ENCODE data around the gene ABCD3.
"Not testable (repeated sequence)": the region's sequence is repeated elsewhere in the genome, so short reads cannot be mapped to it uniquely, and the experiment has no call there.

Gene ABCD3

GRCh38 chr1:94543893-94544635 lies 125.9 kb downstream of the ABCD3 start:
- no peak for FAIRE-seq

GRCh38 chr1:94544706-94545490 lies 126.7 kb downstream of the ABCD3 start:
- no peak for DNase-seq (ENCODE audit: insufficient read length, low spot score)
- no peak for FAIRE-seq

More at GRCh38 chr1:94543893-94544635, 125.9 kb downstream of the ABCD3 start:
- DNase-seq (ENCODE audit: insufficient read length, low spot score), result no peak

GRCh38 chr1:94549706-94550105 lies 131.5 kb downstream of the ABCD3 start:
- DNase-seq (ENCODE audit: insufficient read length, low spot score) (no peak), FAIRE-seq (no peak)

- no peak for FAIRE-seq
- DNase-seq (ENCODE audit: insufficient read length, low spot score), result no peak
Observed at GRCh38 chr1:94550396-94550795, 132.2 kb downstream of the ABCD3 start.

- FAIRE-seq (no peak), DNase-seq (ENCODE audit: insufficient read length, low spot score) (no peak)
Observed at GRCh38 chr1:94550800-94551241, 132.6 kb downstream of the ABCD3 start.

GRCh38 chr1:94551449-94551848 lies 133.3 kb downstream of the ABCD3 start:
- no peak for FAIRE-seq
- no peak for DNase-seq (ENCODE audit: insufficient read length, low spot score)

GRCh38 chr1:94552071-94552586 lies 133.9 kb downstream of the ABCD3 start:
- DNase-seq (ENCODE audit: insufficient read length, low spot score) (no peak), FAIRE-seq (no peak)

- DNase-seq (ENCODE audit: insufficient read length, low spot score) (no peak), FAIRE-seq (no peak)
Observed at GRCh38 chr1:94553323-94553730, 135.1 kb downstream of the ABCD3 start.

- DNase-seq (ENCODE audit: insufficient read length, low spot score), result no peak
- no peak for FAIRE-seq
Observed at GRCh38 chr1:94553931-94554330, 135.7 kb downstream of the ABCD3 start.

GRCh38 chr1:94554580-94554979 lies 136.4 kb downstream of the ABCD3 start:
- FAIRE-seq, result no peak
- no peak for DNase-seq (ENCODE audit: insufficient read length, low spot score)

- no peak for DNase-seq (ENCODE audit: insufficient read length, low spot score)
- FAIRE-seq, result no peak
Observed at GRCh38 chr1:94555091-94555490, 136.9 kb downstream of the ABCD3 start.

GRCh38 chr1:94559921-94560320 lies 141.7 kb downstream of the ABCD3 start:
- FAIRE-seq (no peak), DNase-seq (ENCODE audit: insufficient read length, low spot score) (no peak)

- DNase-seq (ENCODE audit: insufficient read length, low spot score), result no peak
- no peak for FAIRE-seq
Observed at GRCh38 chr1:94560333-94560732, 142.1 kb downstream of the ABCD3 start.

- FAIRE-seq (no peak), DNase-seq (ENCODE audit: insufficient read length, low spot score) (no peak)
Observed at GRCh38 chr1:94562519-94563260, 144.5 kb downstream of the ABCD3 start.

GRCh38 chr1:94565901-94566300 lies 147.7 kb downstream of the ABCD3 start:
- DNase-seq (ENCODE audit: insufficient read length, low spot score), result no peak
- no peak for FAIRE-seq

- not testable (repeated sequence) for DNase-seq (ENCODE audit: insufficient read length, low spot score); FAIRE-seq
Observed at GRCh38 chr1:94566436-94566835, 148.2 kb downstream of the ABCD3 start.

GRCh38 chr1:94567975-94568607 lies 149.9 kb downstream of the ABCD3 start:
- not testable (repeated sequence) for FAIRE-seq; DNase-seq (ENCODE audit: insufficient read length, low spot score)

All from GM19239 (cell line).